NCI-H187 treated with DMSO at 0.1 percent for 48 hours (cell line): ENCODE data around the gene NOL8.

Experiments used
- DNase-seq: peaks from one replicate; lab custom pipeline; 2025; lab: John Stamatoyannopoulos, UW

The NOL8 gene

GRCh38 chr9:92312887-92313623, 12.1 kb downstream of the NOL8 start:
- DNase-seq: no peak

- no peak for DNase-seq
These were observed 14.6 kb downstream of the NOL8 start for GRCh38 chr9:92310562-92310961.

- DNase-seq: no peak
These were observed 16.3 kb downstream of the NOL8 start for GRCh38 chr9:92308893-92309292.

- DNase-seq: no peak
These were observed 24.2 kb downstream of the NOL8 start for GRCh38 chr9:92300936-92301335.

GRCh38 chr9:92299116-92299515, 26.0 kb downstream of the NOL8 start:
- no peak for DNase-seq

- DNase-seq: no peak
These were observed 27.1 kb downstream of the NOL8 start for GRCh38 chr9:92298036-92298435.

GRCh38 chr9:92297611-92298010, 27.5 kb downstream of the NOL8 start:
- no peak for DNase-seq

- DNase-seq: no peak
These were observed 29.3 kb downstream of the NOL8 start for GRCh38 chr9:92295827-92296258.

- DNase-seq: no peak
These were observed 29.8 kb downstream of the NOL8 start for GRCh38 chr9:92295240-92295790.

- no peak for DNase-seq
These were observed 30.9 kb downstream of the NOL8 start for GRCh38 chr9:92294297-92294676.

- peak; percentile 24 for DNase-seq
These were observed 31.5 kb downstream of the NOL8 start, which contains the start of gene IARS1 for GRCh38 chr9:92293452-92294296. TSS of gene IARS1 (minus strand) at chr9:92293697. CDS start at chr9:92289419, 4,278 bp downstream.

- no peak for DNase-seq
These were observed 32.1 kb downstream of the NOL8 start for GRCh38 chr9:92293075-92293354.

- no peak for DNase-seq
These were observed 32.6 kb downstream of the NOL8 start for GRCh38 chr9:92292338-92293074.

- DNase-seq: no peak
These were observed 33.6 kb downstream of the NOL8 start for GRCh38 chr9:92291577-92291976.

GRCh38 chr9:92290785-92291429, 34.2 kb downstream of the NOL8 start:
- no peak for DNase-seq

- no peak for DNase-seq
These were observed 35.3 kb downstream of the NOL8 start for GRCh38 chr9:92289708-92290390.

- no peak for DNase-seq
These were observed 45.8 kb downstream of the NOL8 start for GRCh38 chr9:92279302-92279701.

- no peak for DNase-seq
These were observed 47.0 kb downstream of the NOL8 start for GRCh38 chr9:92278110-92278509.

- no peak for DNase-seq
These were observed 48.7 kb downstream of the NOL8 start for GRCh38 chr9:92276331-92277032.

- DNase-seq: no peak
These were observed 49.6 kb downstream of the NOL8 start for GRCh38 chr9:92275541-92275940.

GRCh38 chr9:92270511-92270910, 54.6 kb downstream of the NOL8 start:
- no peak for DNase-seq
